Measurements from ENCODE around the gene PMEPA1.

Gene PMEPA1

GRCh38 chr20:57661746-57662455 lies 47.9 kb downstream of the PMEPA1 start:
- no peak for TF ChIP-seq CTCF (IDR thresholded peaks at IDR 0.05; ENCODE audit: control insufficient read depth, extremely low read depth, insufficient read depth)
- DNase-seq (ENCODE audit: low read depth): no peak
- H3K4me3 ChIP-seq (ENCODE audit: low read depth, low read length): no peak overlapping the region

GRCh38 chr20:57660922-57661745 lies 48.7 kb downstream of the PMEPA1 start:
- no peak for TF ChIP-seq CTCF (IDR thresholded peaks at IDR 0.05; ENCODE audit: control insufficient read depth, extremely low read depth, insufficient read depth)
- H3K4me3 ChIP-seq (ENCODE audit: low read depth, low read length): no peak overlapping the region
- DNase-seq (ENCODE audit: low read depth): no peak

GRCh38 chr20:57660181-57660921 lies 49.5 kb downstream of the PMEPA1 start:
- no peak overlapping the region for H3K4me3 ChIP-seq (ENCODE audit: low read depth, low read length)
- no peak for TF ChIP-seq CTCF (IDR thresholded peaks at IDR 0.05; ENCODE audit: control insufficient read depth, extremely low read depth, insufficient read depth)
- DNase-seq (ENCODE audit: low read depth): no peak

- no peak overlapping the region for H3K4me3 ChIP-seq (ENCODE audit: low read depth, low read length)
- DNase-seq (ENCODE audit: low read depth): no peak
- TF ChIP-seq CTCF (IDR thresholded peaks at IDR 0.05; ENCODE audit: control insufficient read depth, extremely low read depth, insufficient read depth): no peak
Observed at GRCh38 chr20:57659517-57660180, 50.2 kb downstream of the PMEPA1 start.

- no peak for TF ChIP-seq CTCF (IDR thresholded peaks at IDR 0.05; ENCODE audit: control insufficient read depth, extremely low read depth, insufficient read depth)
- DNase-seq (ENCODE audit: low read depth): no peak
- H3K4me3 ChIP-seq (ENCODE audit: low read depth, low read length): no peak overlapping the region
Observed at GRCh38 chr20:57658833-57659516, 50.8 kb downstream of the PMEPA1 start.

GRCh38 chr20:57658447-57658832 lies 51.4 kb downstream of the PMEPA1 start:
- no peak for TF ChIP-seq CTCF (IDR thresholded peaks at IDR 0.05; ENCODE audit: control insufficient read depth, extremely low read depth, insufficient read depth)
- H3K4me3 ChIP-seq (ENCODE audit: low read depth, low read length): no peak overlapping the region
- no peak for DNase-seq (ENCODE audit: low read depth)

All from LNCaP clone FGC (cell line).